OCI-LY7 (cell line): ENCODE results near the gene SH3BGR.

ENCODE experiments used
- EZH2phosphoT487 ChIP-seq: fragments of 200-600 bp; sonication (generic); IDR thresholded peaks from 2 replicates; pipeline ENCODE4 v1.6.1; 2018; ENCODE audit warnings: low read depth, borderline replicate concordance, mild to moderate bottlenecking, mixed run types, antibody characterized with exemption, low read length, moderate library complexity, mixed read lengths
- TF ChIP-seq, protein P1 (sequence below): fragments of 200-600 bp; sonication (generic); conservative IDR thresholded peaks from 2 replicates; pipeline ENCODE4 v1.5.1; 2014; ENCODE audit warnings: mild to moderate bottlenecking, antibody characterized with exemption, low read length, moderate library complexity, mixed read lengths

- TF ChIP-seq, protein P1, sequence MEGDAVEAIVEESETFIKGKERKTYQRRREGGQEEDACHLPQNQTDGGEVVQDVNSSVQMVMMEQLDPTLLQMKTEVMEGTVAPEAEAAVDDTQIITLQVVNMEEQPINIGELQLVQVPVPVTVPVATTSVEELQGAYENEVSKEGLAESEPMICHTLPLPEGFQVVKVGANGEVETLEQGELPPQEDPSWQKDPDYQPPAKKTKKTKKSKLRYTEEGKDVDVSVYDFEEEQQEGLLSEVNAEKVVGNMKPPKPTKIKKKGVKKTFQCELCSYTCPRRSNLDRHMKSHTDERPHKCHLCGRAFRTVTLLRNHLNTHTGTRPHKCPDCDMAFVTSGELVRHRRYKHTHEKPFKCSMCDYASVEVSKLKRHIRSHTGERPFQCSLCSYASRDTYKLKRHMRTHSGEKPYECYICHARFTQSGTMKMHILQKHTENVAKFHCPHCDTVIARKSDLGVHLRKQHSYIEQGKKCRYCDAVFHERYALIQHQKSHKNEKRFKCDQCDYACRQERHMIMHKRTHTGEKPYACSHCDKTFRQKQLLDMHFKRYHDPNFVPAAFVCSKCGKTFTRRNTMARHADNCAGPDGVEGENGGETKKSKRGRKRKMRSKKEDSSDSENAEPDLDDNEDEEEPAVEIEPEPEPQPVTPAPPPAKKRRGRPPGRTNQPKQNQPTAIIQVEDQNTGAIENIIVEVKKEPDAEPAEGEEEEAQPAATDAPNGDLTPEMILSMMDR = no peak
- TF ChIP-seq EZH2phosphoT487 = no peak
Observed at GRCh38 chr21:39561140-39561539, 109.4 kb downstream of the SH3BGR start.
